Dermis blood vessel endothelial cell (primary cell): ENCODE results near the gene GRB10. TPM values are rescaled to one million over a fixed set of nuclear protein-coding genes. Genes with fewer than 3 reads are reported as not detected.
"Not testable (repeated sequence)": the region's sequence is repeated elsewhere in the genome, so short reads cannot be mapped to it uniquely, and the experiment has no call there.

Experiments
- DNase-seq: peaks from one replicate; pipeline ENCODE4 v3.0.0; 2010
- total RNA-seq: library from RNA; depleted of rRNA; stranded (reverse); fragments of >200 nt; gene quantifications from 2 replicates; pipeline ENCODE4 v1.2.3, GENCODE V29; 2014

Gene GRB10
- total RNA-seq, 1 donor from 2014 or later, result 223 TPM

- DNase-seq, result peak; percentile 25
Measured at GRCh38 chr7:50603287-50603686, 179.4 kb downstream of the GRB10 start.

DNA sequence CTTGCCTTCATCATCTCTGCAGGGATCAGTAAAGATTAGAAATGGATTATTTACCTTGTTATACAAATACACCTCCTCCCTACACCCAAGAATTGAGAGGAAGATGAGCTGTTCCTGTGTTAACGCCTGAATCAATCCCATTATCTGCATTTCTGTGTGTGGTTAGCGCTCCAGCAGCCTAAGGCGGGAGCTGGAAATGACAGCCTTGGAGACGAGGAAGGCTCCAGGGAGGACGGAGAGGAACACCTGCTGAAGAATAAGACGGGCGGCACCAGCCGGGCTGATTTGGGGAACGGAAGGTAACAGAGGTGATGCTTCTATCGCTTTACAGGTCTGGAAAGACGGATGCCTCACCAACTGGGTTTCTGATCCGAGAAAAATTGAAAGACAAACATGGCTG, 183.3 kb downstream of the GRB10 start:
- no peak for DNase-seq

DNA sequence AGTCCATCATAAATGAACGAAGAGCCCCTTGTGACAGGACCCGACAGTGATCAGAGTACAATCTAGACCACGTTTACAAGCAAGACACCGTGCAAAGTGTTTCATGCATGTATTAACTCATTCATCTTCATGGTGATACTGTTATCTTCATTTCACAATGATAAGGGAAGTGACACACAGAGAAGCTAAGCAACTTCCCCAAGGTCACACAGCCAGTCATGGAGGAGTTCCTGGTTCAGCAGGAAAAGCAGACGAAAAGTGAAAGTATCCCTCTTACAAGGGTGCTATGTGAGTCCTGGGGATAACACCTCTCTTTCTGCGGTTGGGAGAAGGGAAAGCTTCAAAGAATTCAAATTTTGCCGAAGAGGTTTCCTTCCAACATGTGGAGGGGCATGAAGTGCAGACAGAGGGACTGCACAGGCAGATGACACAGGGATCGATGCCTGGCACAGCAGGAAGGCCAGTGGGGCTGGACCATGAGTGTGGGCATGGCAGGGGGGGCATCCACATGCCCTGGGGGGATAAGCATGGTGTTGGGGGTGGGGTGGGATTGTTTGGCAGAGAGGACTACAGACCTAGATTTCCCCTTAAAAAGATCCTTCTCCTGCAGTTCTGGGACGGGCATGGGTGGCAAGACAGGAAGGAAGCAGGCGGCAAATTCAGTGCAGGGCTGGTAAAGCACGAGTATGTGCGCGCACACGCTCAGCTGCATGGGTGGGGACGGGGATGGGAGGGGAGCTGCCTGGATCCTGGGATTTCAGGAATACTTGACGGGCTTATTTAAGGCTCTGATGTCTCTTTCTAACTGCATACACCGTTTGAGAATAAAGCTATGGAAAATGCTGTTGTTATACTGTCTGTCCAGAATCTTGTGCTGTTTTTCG, 184.0 kb downstream of the GRB10 start:
- DNase-seq, result no peak

DNA sequence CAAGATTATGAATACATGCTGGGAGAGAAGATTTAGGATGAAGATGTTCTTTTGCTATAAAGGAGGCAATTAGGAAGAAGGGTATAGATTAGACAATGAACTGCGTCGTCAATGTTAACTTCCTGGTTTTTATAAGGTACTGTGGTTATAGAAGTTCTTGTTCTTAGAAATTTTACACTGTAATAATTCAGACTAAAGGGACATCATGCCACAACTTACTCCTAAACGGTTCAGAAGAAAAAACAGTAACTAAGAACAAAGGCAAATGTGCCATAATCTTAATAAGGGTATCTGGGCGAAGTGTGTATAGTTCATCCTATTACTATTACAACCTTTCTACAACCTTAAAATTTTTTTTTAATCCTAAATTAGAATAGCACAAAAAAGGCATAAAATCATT, 186.2 kb downstream of the GRB10 start:
- DNase-seq, result no peak

- DNase-seq, result peak; percentile 58
Measured at GRCh38 chr7:50595491-50596102, 187.1 kb downstream of the GRB10 start.

DNA sequence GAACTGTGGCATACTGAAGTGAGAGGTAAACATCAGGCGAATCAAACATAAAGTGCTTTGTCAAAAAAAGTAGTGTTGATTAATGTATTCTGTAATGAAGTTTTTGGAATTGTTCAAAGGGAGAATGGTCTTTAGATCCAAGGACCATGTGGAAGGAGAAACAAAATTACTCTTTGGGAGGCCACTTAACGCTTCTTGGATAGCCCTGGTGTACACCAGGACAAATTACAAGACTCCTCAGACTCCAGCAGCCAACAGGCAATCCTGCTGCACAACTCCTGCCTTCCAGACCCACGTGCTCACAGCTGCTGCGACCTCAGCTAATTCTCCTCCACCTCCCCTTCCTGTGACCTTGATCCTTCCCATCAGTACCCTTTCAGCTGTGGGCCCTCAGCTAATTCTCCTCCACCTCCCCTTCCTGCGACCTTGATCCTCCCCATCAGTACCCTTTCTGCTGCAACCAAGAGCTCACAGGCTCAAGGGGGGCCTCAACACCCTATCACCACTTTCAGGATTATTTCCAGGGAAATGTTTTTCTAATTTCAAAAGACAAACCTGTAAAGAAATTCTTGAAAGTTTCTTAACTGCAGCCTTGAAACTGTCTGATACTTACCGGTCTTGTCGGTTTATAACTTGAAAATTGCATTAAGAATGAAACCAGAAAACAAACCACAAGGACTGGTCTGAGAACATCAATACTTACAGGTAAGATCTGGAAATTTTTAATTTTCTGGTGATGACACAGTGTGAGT, 187.8 kb downstream of the GRB10 start:
- no peak for DNase-seq

DNA sequence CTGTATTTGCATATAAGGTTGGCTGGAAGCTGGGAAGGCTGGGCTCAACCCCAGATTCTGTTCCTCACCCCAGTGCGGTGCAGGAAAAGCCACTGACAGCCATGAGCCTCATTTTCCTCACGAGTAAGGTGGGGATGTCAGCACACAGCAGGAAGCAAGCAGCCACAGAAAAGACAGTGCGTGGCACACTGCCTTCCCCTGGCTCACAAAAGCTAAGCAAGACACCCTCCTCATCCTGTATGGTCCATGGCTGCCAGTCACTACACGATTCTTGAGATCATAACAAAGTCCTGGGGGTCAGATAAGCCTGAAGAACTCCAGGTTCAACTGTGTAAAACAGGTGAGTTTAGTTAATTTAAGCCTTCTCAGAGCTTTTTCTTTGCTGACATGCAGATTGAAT, 188.6 kb downstream of the GRB10 start:
- DNase-seq, result no peak

- DNase-seq, result no peak
Measured at GRCh38 chr7:50592940-50593339, 189.8 kb downstream of the GRB10 start.

- DNase-seq, result no peak
Measured at GRCh38 chr7:50591480-50592438, 190.9 kb downstream of the GRB10 start.

- DNase-seq, result no peak
Measured at GRCh38 chr7:50591098-50591479, 191.6 kb downstream of the GRB10 start.

- DNase-seq, result no peak
Measured at GRCh38 chr7:50590535-50590934, 192.2 kb downstream of the GRB10 start.

DNA sequence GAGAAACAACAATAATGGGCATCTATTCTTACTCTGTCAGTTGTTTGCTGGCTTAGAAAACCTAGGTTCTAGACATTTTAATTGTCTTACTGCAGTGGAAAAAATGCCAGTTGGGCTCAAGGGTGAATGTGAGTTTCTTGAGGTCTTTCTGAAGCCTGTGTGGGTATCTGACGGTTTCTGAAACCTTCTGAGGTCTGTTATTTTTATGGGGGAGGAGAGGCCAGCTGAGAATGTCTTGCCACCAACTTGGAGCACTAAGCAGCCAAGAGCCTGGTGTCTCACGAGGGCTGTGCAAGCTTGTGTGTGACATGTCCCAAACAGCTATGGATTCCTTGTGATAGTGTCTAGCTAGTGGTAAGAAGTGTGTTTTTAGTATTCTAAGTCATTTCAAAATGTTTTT, 193.3 kb downstream of the GRB10 start:
- no peak for DNase-seq

GRCh38 chr7:50588937-50589336, 193.8 kb downstream of the GRB10 start:
- peak; percentile 26 for DNase-seq

GRCh38 chr7:50587737-50588136, 195.0 kb downstream of the GRB10 start:
- DNase-seq, result no peak

GRCh38 chr7:50584793-50585408, 197.8 kb downstream of the GRB10 start:
- no peak for DNase-seq

- no peak for DNase-seq
Measured at GRCh38 chr7:50584386-50584785, 198.3 kb downstream of the GRB10 start.

DNA sequence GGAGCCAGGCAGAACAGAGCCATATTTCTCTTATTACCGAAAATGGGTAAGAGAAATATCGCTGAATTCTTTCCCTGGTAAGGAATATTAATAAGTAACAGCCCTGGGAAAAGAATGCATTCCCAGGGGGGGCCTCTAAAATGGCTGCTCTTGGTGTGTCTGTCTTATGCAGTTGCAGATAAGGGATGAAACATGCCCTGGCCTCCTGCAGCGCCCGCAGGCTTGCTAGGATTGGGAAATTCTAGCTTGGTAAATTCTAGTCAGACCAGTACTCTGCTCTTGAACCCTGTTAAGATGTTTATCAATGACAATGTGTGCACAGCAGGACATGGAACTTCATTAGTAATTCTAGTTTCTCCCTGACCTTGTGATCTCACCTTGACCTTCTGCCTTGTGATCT, 199.4 kb downstream of the GRB10 start:
- DNase-seq, result not testable (repeated sequence)

DNA sequence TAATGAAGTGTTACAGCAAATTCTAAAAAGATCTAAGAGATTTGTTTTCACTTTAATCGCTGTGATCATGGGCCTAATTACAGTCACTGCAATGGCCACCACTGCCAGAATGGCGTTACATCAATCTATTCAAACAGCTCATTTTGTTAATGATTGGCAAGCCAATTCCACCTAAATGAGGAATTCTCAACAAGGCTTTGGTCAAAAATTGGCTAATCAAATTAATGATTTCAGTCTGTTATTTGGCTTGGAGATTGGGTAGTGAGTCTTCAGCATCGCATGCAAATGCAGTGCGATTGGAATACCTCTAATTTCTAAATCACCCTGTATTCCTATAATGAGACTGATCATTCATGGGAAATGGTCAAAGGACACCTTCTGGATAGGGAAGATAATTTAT, 200.4 kb downstream of the GRB10 start:
- not testable (repeated sequence) for DNase-seq

GRCh38 chr7:50580666-50581065, 202.0 kb downstream of the GRB10 start:
- not testable (repeated sequence) for DNase-seq

GRCh38 chr7:50580057-50580456, 202.6 kb downstream of the GRB10 start:
- DNase-seq, result no peak

DNA sequence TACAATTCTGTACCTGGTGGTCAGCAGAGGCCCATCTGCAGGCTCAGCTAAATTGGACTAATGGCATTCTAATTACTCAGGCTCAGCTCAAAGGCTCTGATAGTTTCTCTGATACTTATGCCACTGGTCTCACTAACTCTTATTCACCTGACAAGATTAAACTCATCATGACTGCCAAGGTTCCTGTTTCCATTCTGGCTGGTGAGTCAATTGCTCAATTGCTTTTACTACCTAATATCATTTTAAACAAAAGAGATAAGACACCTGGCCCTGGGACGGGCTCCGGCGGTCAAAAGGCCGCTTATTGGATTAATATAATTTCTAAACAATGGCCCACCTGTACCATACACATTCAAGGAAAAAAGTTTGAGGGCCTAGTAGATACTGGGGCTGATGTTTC, 204.6 kb downstream of the GRB10 start:
- not testable (repeated sequence) for DNase-seq

GRCh38 chr7:50577569-50577968, 205.1 kb downstream of the GRB10 start:
- no peak for DNase-seq
